ENCODE results near the gene PGK2. TPM values are rescaled to one million over a fixed set of nuclear protein-coding genes. Genes with fewer than 3 reads are reported as not detected.

The PGK2 gene
- total RNA-seq, 1 experiment from 2014 or later = not detected

GRCh38 chr6:49776444-49776843, 10.6 kb downstream of the PGK2 start:
- H4K20me1 ChIP-seq (ENCODE audit: low read length) = no peaks in the 10 kb centered on the region
- H2AFZ ChIP-seq (ENCODE audit: low read length) = no peak overlapping the region
- H3K9ac ChIP-seq (ENCODE audit: low read length) = no peak overlapping the region
- no peaks in the 10 kb centered on the region for H3K36me3 ChIP-seq (ENCODE audit: low read depth, low read length)
- H3K9me3 ChIP-seq (ENCODE audit: low read length) = no peaks in the 10 kb centered on the region
- DNase-seq (no peak), ATAC-seq (no peak)
- POLR2A ChIA-PET (ENCODE audit: unreplicated experiment) = no interaction called here
- H3K79me2 ChIP-seq (ENCODE audit: low read length) = no peaks in the 10 kb centered on the region
- intact Hi-C loops (cut with micrococcal nuclease) = no loop called here
- H3K4me1 ChIP-seq (ENCODE audit: insufficient read depth, low read length) = no peaks in the 10 kb centered on the region
- H3K4me3 ChIP-seq (ENCODE audit: low read length) = no peak overlapping the region
- H3K9me2 ChIP-seq (replicated peaks; ENCODE audit: low read length) = no peaks in the 10 kb centered on the region
- H3K27me3 ChIP-seq (ENCODE audit: low read length) = no peaks in the 10 kb centered on the region
- H3F3A ChIP-seq (ENCODE audit: low read length, unreplicated experiment) = no peaks in the 10 kb centered on the region
- H3K4me2 ChIP-seq (ENCODE audit: low read length) = no peak overlapping the region
- CTCF ChIA-PET = no interaction called here
- TF ChIP-seq EZH2 (IDR thresholded peaks at IDR 0.05; ENCODE audit: low read length, unreplicated experiment) = no peak
- TF ChIP-seq, protein P1, sequence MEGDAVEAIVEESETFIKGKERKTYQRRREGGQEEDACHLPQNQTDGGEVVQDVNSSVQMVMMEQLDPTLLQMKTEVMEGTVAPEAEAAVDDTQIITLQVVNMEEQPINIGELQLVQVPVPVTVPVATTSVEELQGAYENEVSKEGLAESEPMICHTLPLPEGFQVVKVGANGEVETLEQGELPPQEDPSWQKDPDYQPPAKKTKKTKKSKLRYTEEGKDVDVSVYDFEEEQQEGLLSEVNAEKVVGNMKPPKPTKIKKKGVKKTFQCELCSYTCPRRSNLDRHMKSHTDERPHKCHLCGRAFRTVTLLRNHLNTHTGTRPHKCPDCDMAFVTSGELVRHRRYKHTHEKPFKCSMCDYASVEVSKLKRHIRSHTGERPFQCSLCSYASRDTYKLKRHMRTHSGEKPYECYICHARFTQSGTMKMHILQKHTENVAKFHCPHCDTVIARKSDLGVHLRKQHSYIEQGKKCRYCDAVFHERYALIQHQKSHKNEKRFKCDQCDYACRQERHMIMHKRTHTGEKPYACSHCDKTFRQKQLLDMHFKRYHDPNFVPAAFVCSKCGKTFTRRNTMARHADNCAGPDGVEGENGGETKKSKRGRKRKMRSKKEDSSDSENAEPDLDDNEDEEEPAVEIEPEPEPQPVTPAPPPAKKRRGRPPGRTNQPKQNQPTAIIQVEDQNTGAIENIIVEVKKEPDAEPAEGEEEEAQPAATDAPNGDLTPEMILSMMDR (conservative IDR thresholded peaks at IDR 0.05; ENCODE audit: low read depth, low read length) = no peak
- TF ChIP-seq EZH2phosphoT487 (IDR thresholded peaks at IDR 0.05; ENCODE audit: borderline replicate concordance, low read length) = no peak
- BruUV-seq (replicated peaks) = no TSS peak
- no peak overlapping the region for H3K27ac ChIP-seq (ENCODE audit: low read length)

- H3K79me2 ChIP-seq (ENCODE audit: low read length) = no peaks in the 10 kb centered on the region
- no peaks in the 10 kb centered on the region for H3F3A ChIP-seq (ENCODE audit: low read length, unreplicated experiment)
- H3K4me2 ChIP-seq (ENCODE audit: low read length) = no peak overlapping the region
- no peaks in the 10 kb centered on the region for H3K36me3 ChIP-seq (ENCODE audit: low read depth, low read length)
- H3K27ac ChIP-seq (ENCODE audit: low read length) = no peak overlapping the region
- no peaks in the 10 kb centered on the region for H3K27me3 ChIP-seq (ENCODE audit: low read length)
- H3K9me3 ChIP-seq (ENCODE audit: low read length) = no peaks in the 10 kb centered on the region
- ATAC-seq = no peak
- no peaks in the 10 kb centered on the region for H4K20me1 ChIP-seq (ENCODE audit: low read length)
- TF ChIP-seq EZH2 (IDR thresholded peaks at IDR 0.05; ENCODE audit: low read length, unreplicated experiment) (no peak), EZH2phosphoT487 (IDR thresholded peaks at IDR 0.05; ENCODE audit: borderline replicate concordance, low read length) (no peak)
- TF ChIP-seq, protein P1 (conservative IDR thresholded peaks at IDR 0.05; ENCODE audit: low read depth, low read length) = no peak
- no peak overlapping the region for H3K4me3 ChIP-seq (ENCODE audit: low read length)
- POLR2A ChIA-PET (ENCODE audit: unreplicated experiment) = no interaction called here
- H2AFZ ChIP-seq (ENCODE audit: low read length) = no peak overlapping the region
- intact Hi-C loops (cut with micrococcal nuclease) = no loop called here
- no TSS peak for BruUV-seq (replicated peaks)
- H3K9me2 ChIP-seq (replicated peaks; ENCODE audit: low read length) = no peaks in the 10 kb centered on the region
- no peaks in the 10 kb centered on the region for H3K4me1 ChIP-seq (ENCODE audit: insufficient read depth, low read length)
- no peak for DNase-seq
- no peak overlapping the region for H3K9ac ChIP-seq (ENCODE audit: low read length)
- CTCF ChIA-PET = no interaction called here
Observed at GRCh38 chr6:49775043-49775442, 12.0 kb downstream of the PGK2 start.

DNA sequence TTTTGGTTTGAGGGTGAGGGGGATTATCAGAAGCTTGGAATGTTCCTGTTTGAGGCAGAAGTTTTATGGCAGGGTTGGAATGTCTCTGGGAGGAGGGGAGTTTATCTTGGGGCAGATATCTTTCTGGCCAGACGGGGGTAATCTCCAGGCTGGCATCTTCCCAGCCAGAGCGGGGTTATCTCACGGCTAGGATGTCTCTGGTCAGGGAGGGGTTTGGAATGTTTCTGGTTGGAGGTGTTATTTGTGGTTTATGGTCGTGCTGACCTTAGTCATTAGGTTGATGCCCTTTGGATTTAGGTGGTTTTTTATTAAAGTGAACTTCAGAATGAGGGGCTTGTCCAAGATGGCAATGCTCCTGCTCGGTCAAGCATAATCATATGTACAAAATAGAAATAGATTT, 14.8 kb downstream of the PGK2 start:
- DNase-seq = no peak

More for the DNA sequence above, 14.8 kb downstream of the PGK2 start:
- TF ChIP-seq EZH2 (IDR thresholded peaks at IDR 0.05; ENCODE audit: low read length, unreplicated experiment) (no peak), EZH2phosphoT487 (IDR thresholded peaks at IDR 0.05; ENCODE audit: borderline replicate concordance, low read length) (no peak)
- TF ChIP-seq, protein P1 (conservative IDR thresholded peaks at IDR 0.05; ENCODE audit: low read depth, low read length) = no peak
- Histone ChIP-seq H3K9me2 (replicated peaks; ENCODE audit: low read length) (no peaks in the 10 kb centered on the region), H3K27ac (ENCODE audit: low read length) (no peak overlapping the region), H3K9ac (ENCODE audit: low read length) (no peak overlapping the region), H2AFZ (ENCODE audit: low read length) (no peak overlapping the region), H4K20me1 (ENCODE audit: low read length) (no peaks in the 10 kb centered on the region), H3K4me3 (ENCODE audit: low read length) (no peak overlapping the region), H3K36me3 (ENCODE audit: low read depth, low read length) (no peaks in the 10 kb centered on the region), H3K27me3 (ENCODE audit: low read length) (no peaks in the 10 kb centered on the region), H3F3A (ENCODE audit: low read length, unreplicated experiment) (no peaks in the 10 kb centered on the region), H3K79me2 (ENCODE audit: low read length) (no peaks in the 10 kb centered on the region), H3K9me3 (ENCODE audit: low read length) (no peaks in the 10 kb centered on the region), H3K4me1 (ENCODE audit: insufficient read depth, low read length) (no peaks in the 10 kb centered on the region), H3K4me2 (ENCODE audit: low read length) (no peak overlapping the region)
- intact Hi-C loops (cut with micrococcal nuclease) = no loop called here
- BruUV-seq (replicated peaks) = no TSS peak
- no peak for ATAC-seq
- POLR2A ChIA-PET (ENCODE audit: unreplicated experiment) = no interaction called here
- CTCF ChIA-PET = no interaction called here

Data from PC-3 (cell line).